Fibroblast of lung (primary cell): ENCODE results near the gene GLIPR1. TPM values are rescaled to one million over a fixed set of nuclear protein-coding genes. Genes with fewer than 3 reads are reported as not detected.
A peak's percentile ranks its signal among the peaks of the same experiment; 100 is the strongest.

Experiments used
- DNase-seq, 2 donors: peaks; one replicate each; pipeline versions ENCODE4 v3.0.0 to v3.0.0-alpha.2; 2010; ENCODE audit warnings: low read depth in 2 of 2
- H2AFZ ChIP-seq: 2 replicates; pipeline ENCODE4 v1.5.1; 2012; ENCODE audit warnings: low read length, control low read depth, inconsistent platforms
- H3K27ac ChIP-seq: 2 replicates; pipeline ENCODE4 v1.5.1; 2011; ENCODE audit warnings: low read length, control low read depth; ENCODE audit not compliant: insufficient read depth
- H3K27me3 ChIP-seq: 2 replicates; pipeline ENCODE4 v1.5.1; 2011; ENCODE audit warnings: mild to moderate bottlenecking, low read length; ENCODE audit not compliant: control insufficient read depth, insufficient read depth
- H3K36me3 ChIP-seq: 2 replicates; pipeline ENCODE4 v1.5.1; 2011; ENCODE audit warnings: low read length; ENCODE audit not compliant: control insufficient read depth, insufficient read depth
- H3K4me1 ChIP-seq: 2 replicates; pipeline ENCODE4 v1.5.1; 2011; ENCODE audit warnings: low read length; ENCODE audit not compliant: control insufficient read depth, insufficient read depth; ENCODE audit errors: extremely low read depth
- H3K4me2 ChIP-seq: 2 replicates; pipeline ENCODE4 v1.5.1; 2011; ENCODE audit warnings: low read length, control low read depth; ENCODE audit not compliant: insufficient read depth; ENCODE audit errors: extremely low read depth
- H3K4me3 ChIP-seq, 4 experiments: fragments of 200-600 bp in 1 of 4; sonication (generic) in 1 of 4; replicated peaks in 1 of 4; 2 replicates each; pipeline ENCODE4 v1.5.1; 2011 to 2016; ENCODE audit warnings: low read length in 4 of 4, low read depth in 3 of 4, mild to moderate bottlenecking in 3 of 4, control low read depth in 2 of 4, inconsistent platforms in 1 of 4, mixed read lengths in 1 of 4; ENCODE audit not compliant: insufficient read depth in 1 of 4; ENCODE audit errors: control extremely low read depth in 1 of 4
- H3K79me2 ChIP-seq: 2 replicates; pipeline ENCODE4 v1.5.1; 2012; ENCODE audit warnings: mild to moderate bottlenecking, low read length, inconsistent platforms; ENCODE audit not compliant: control insufficient read depth, insufficient read depth
- H3K9ac ChIP-seq: 2 replicates; pipeline ENCODE4 v1.5.1; 2011; ENCODE audit warnings: mild to moderate bottlenecking, low read length, control low read depth; ENCODE audit not compliant: insufficient read depth
- H3K9me3 ChIP-seq: 2 replicates; pipeline ENCODE4 v1.5.1; 2012; ENCODE audit warnings: low read depth, low read length; ENCODE audit not compliant: control insufficient read depth, insufficient read depth
- H4K20me1 ChIP-seq: 2 replicates; pipeline ENCODE4 v1.5.1; 2011; ENCODE audit warnings: low read length; ENCODE audit not compliant: control insufficient read depth, insufficient read depth; ENCODE audit errors: extremely low read depth
- EZH2 ChIP-seq: IDR thresholded peaks from 2 replicates; pipeline ENCODE4 v1.5.1; 2012; ENCODE audit warnings: low read length, control low read depth, mild to moderate bottlenecking; ENCODE audit errors: missing control alignments
- polyA plus RNA-seq, 2 donors: library from polyadenylated mRNA; depleted of rRNA in 1 of 2; stranded (reverse) in 1 of 2; unstranded in 1 of 2; fragments of >200 nt; gene quantifications; 2 replicates each; pipeline ENCODE4 v1.2.1, GENCODE V29; 2011 to 2012; ENCODE audit warnings: missing spikeins in 1 of 2
- total RNA-seq: library from RNA; depleted of rRNA; stranded (reverse); fragments of >200 nt; gene quantifications from 2 replicates; pipeline ENCODE4 v1.2.1, GENCODE V29; 2014
- TF ChIP-seq, protein P1 (sequence below), 2 donors: IDR thresholded peaks in 1 of 2; conservative IDR thresholded peaks in 1 of 2; 1 replicate in 1 of 2; 2 replicates in 1 of 2; pipeline ENCODE4 v1.5.1; 2011 to 2012; ENCODE audit warnings: low read length in 2 of 2, control low read depth in 1 of 2, inconsistent platforms in 1 of 2, low read depth in 1 of 2, mild to moderate bottlenecking in 1 of 2

Gene GLIPR1
- total and polyA plus RNA-seq, 2 donors (not counting 1 experiment from before 2014, with no cell fraction given) = 59.8 to 245 TPM

DNA sequence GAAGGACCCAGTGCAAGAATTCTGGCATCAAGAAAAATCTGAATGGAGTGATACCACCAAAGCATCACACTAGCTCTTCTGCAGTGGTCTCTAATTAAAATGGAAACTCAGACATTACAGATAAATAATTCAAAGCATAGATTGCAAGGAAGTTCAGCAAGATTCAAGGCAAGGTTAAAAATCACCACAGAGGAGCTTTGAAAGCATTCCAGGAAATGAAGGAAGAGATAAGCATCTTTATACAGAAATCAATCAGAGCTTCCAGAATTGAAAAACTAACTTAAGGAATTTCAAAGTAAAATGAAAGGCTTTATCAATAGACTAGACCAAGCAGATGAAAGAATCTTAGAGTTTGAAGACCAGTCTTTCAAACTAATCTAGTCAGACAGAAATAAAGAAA is 20.4 kb upstream of the GLIPR1 start:
- Histone ChIP-seq H3K4me1 (no peaks in the 10 kb centered on the region), H3K79me2 (no peaks in the 10 kb centered on the region), H3K4me2 (no peak overlapping the region), H3K27me3 (no peaks in the 10 kb centered on the region), H3K27ac (no peak overlapping the region), H3K4me3 (no peak overlapping the region), H3K36me3 (no peaks in the 10 kb centered on the region), H4K20me1 (no peaks in the 10 kb centered on the region), H3K9ac (no peak overlapping the region), H2AFZ (no peak overlapping the region), H3K9me3 (no peaks in the 10 kb centered on the region)
- TF ChIP-seq, protein P1, sequence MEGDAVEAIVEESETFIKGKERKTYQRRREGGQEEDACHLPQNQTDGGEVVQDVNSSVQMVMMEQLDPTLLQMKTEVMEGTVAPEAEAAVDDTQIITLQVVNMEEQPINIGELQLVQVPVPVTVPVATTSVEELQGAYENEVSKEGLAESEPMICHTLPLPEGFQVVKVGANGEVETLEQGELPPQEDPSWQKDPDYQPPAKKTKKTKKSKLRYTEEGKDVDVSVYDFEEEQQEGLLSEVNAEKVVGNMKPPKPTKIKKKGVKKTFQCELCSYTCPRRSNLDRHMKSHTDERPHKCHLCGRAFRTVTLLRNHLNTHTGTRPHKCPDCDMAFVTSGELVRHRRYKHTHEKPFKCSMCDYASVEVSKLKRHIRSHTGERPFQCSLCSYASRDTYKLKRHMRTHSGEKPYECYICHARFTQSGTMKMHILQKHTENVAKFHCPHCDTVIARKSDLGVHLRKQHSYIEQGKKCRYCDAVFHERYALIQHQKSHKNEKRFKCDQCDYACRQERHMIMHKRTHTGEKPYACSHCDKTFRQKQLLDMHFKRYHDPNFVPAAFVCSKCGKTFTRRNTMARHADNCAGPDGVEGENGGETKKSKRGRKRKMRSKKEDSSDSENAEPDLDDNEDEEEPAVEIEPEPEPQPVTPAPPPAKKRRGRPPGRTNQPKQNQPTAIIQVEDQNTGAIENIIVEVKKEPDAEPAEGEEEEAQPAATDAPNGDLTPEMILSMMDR (conservative IDR thresholded peaks at IDR 0.05 in 1 of 2, IDR thresholded peaks at IDR 0.05 in 1 of 2; ENCODE audit: low read depth in 1 of 2, low read length in 2 of 2) = no peak
- no peak for TF ChIP-seq EZH2
- peak in 1 of 2 donors; percentile 26 for DNase-seq

DNA sequence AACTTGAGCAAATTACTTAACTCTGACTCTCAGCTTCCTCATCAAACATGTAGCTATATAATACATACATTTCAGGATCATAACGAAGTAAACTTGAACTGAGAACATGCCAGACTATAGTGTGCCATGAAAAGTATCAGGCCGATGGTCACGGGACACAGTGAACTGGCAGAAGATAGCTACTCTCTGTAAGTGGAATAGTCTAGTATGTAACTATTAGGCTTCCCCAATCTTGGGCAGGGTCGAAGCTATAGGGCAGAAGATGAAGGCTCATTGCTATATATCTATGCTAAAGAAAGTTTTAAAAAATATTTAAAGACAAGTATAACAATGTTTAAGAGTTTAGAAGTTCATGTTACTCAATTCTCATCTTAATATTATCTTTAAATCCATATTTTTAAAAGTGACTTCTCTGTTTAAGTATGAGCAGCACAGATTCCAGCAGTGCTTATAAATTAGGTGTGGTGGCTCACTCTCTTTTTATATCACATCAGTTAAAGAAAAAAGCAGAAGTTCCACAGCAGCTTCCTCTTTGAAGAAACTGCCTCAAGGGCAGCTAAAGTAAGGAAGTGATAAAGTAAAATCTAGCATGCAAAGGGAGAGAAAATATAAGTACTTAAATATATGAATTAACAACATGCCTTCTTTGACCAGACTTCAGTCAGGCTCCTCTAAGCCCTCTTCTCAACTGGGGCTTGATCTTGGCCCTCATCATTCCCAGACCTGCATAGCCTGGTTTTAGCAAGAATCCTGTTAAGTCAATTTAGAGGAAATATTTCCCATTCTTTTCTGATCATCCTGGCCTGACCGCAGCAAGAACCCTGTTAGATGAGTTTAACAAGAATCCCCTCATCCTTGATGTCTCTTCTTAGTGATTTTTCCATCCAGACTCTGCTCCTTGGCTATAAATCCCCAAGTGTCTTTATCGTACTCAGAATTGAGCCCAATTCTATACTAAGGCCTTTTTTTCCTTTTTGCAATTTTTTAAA is 8.4 kb upstream of the GLIPR1 start:
- no peak for DNase-seq
- Histone ChIP-seq H3K36me3 (no peaks in the 10 kb centered on the region), H3K27me3 (no peaks in the 10 kb centered on the region), H3K4me2 (no peak overlapping the region), H3K79me2 (no peaks in the 10 kb centered on the region), H3K9me3 (no peaks in the 10 kb centered on the region), H3K4me3 (no peak overlapping the region), H2AFZ (no peak overlapping the region), H3K9ac (no peak overlapping the region), H3K27ac (no peak overlapping the region), H4K20me1 (no peaks in the 10 kb centered on the region), H3K4me1 (no peaks in the 10 kb centered on the region)
- no peak for TF ChIP-seq EZH2
- TF ChIP-seq, protein P1 (conservative IDR thresholded peaks at IDR 0.05 in 1 of 2, IDR thresholded peaks at IDR 0.05 in 1 of 2; ENCODE audit: low read depth in 1 of 2, low read length in 2 of 2) = no peak

DNA sequence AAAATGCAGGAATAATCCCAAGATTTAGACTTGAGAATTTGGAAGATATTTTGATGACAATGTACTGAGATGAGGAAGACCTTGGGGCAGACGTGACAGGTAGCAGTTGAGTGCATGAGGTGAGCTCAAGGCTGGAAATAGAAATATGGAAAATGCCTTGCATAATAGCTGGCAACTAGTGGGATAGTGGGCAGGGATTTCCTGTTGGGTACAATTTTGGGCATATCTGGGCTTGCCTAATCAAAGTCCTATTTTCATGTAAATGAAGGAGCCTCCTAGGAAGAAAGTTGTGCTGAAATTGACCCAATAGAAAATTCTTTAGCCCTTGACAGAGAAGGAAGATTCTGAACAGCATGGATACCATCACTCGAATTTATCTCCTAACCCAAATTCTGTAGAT is 6.4 kb upstream of the GLIPR1 start:
- no peaks in the 10 kb centered on the region for H3K36me3 ChIP-seq
- H3K9ac ChIP-seq = no peak overlapping the region
- no peaks in the 10 kb centered on the region for H3K9me3 ChIP-seq
- peaks cover under 1% of the 10 kb centered on the region for H3K4me1 ChIP-seq
- no peaks in the 10 kb centered on the region for H4K20me1 ChIP-seq
- H2AFZ ChIP-seq = no peak overlapping the region
- TF ChIP-seq, protein P1 (conservative IDR thresholded peaks at IDR 0.05 in 1 of 2, IDR thresholded peaks at IDR 0.05 in 1 of 2; ENCODE audit: low read depth in 1 of 2, low read length in 2 of 2) = no peak
- no peak for TF ChIP-seq EZH2
- no peak for DNase-seq
- H3K27me3 ChIP-seq = no peaks in the 10 kb centered on the region
- H3K4me3 ChIP-seq = no peak overlapping the region
- H3K79me2 ChIP-seq = no peaks in the 10 kb centered on the region
- no peak overlapping the region for H3K4me2 ChIP-seq
- H3K27ac ChIP-seq = no peak overlapping the region
